Panc1 (cell line): ENCODE data around the gene KRT2.

Experiments
- CTCF ChIP-seq: fragments of 450-650 bp; IDR thresholded peaks from 2 replicates; pipeline ENCODE4 v1.5.1; 2017; ENCODE audit warnings: mild to moderate bottlenecking
- TCF7L2 ChIP-seq: IDR thresholded peaks from 2 replicates; pipeline ENCODE4 v1.6.1; 2011; ENCODE audit warnings: mild to moderate bottlenecking, low read depth, low read length, inconsistent platforms

GRCh38 chr12:52645982-52646381 lies 6.0 kb downstream of the KRT2 start:
- TF ChIP-seq TCF7L2 (no peak), CTCF (no peak)
